Measurements from ENCODE around the gene HOXB8. TPM values are rescaled to one million over a fixed set of nuclear protein-coding genes. Genes with fewer than 3 reads are reported as not detected.

The HOXB8 gene
- total and polyA plus RNA-seq, 12 donors = 0.55 TPM; not detected in 11

- TF ChIP-seq CTCF (IDR thresholded peaks at IDR 0.05) = no peak
- intact Hi-C loops (cut with DNase I) = loop anchor here in 6 of 10 donors (5.0 to 10.0 kb wide), 5 partner anchors 98 to 255 kb away; no protein-coding TSS in a partner anchor
- H3K27me3 ChIP-seq = peaks cover 39 to 100% (median 100%) of the 10 kb centered on the region in 7 donors
- no peaks in the 10 kb centered on the region for H3K36me3 ChIP-seq
- no peak within 1 kb of the TSS for H3K4me3 ChIP-seq
- no peak for ATAC-seq
- DNase-seq = no peak
- peaks cover 0 to 50% (median 22%) of the 10 kb centered on the region in 9 donors for H3K4me1 ChIP-seq
- H3K27ac ChIP-seq = no peak within 1 kb of the TSS
- WGBS, 2 donors = 49 to 52% methylated on average over 23 of the region's 23 CpGs
- no peaks in the 10 kb centered on the region for H3K9me3 ChIP-seq
Observed at GRCh38 chr17:48589831-48590606, 25.1 kb downstream of the HOXB8 start, which contains the start of gene HOXB3. HOXB3 (minus strand) TSS chr17:48590241; CDS start chr17:48552474, 37,767 bp downstream.

DNA sequence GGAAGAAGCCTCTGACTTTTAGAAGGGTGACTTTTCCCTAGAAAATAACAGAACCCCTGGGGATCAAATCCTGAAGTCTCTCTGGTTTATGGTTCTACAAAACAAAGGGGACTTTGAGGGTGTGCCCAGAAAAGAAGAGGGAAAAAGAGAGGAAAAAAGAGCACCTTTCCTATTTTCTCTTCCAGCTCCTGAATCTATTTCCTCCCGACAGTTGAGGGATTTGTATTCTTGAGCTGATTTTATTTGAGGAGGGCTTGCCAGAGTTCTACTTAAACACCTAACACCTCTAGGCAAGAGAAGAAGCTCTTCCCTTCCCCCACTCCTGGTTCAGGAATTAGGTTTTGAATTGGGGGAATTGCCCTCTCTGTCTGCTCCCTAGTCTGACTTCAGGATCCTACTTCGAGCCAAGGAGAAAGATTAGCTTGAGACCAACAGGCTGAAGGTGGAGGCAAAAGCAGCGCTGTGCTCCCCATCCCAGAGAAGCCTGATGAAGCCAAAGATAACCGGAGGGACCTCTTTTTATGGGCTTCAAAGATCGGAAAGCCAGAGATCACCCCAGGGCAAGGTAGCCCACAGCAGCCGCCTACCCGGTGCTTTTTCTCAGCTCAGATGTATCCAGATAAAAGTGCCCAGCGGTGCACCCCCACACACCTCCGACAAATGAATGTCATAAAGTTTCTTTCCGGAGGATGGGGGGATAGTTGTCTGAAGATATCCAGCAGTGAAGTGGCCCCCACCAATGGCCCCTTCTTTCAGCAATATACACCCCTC lies 25.8 kb downstream of the HOXB8 start:
- Histone ChIP-seq H3K36me3 (no peaks in the 10 kb centered on the region), H3K27me3 (peaks cover 34 to 100% (median 100%) of the 10 kb centered on the region in 7 donors), H3K9me3 (no peaks in the 10 kb centered on the region), H3K4me3 (no peak overlapping the region), H3K27ac (no peak overlapping the region), H3K4me1 (peaks cover 0 to 51% (median 24%) of the 10 kb centered on the region in 9 donors)
- intact Hi-C loops (cut with DNase I) = no loop called here
- no peak for TF ChIP-seq CTCF (IDR thresholded peaks at IDR 0.05)
- WGBS, 2 donors = 17 to 37% methylated on average over 10 of the region's 10 CpGs
- no peak for ATAC-seq
- no peak for DNase-seq

- no peak for TF ChIP-seq CTCF (IDR thresholded peaks at IDR 0.05)
- Histone ChIP-seq H3K4me1 (peaks cover 0 to 44% (median 24%) of the 10 kb centered on the region in 9 donors), H3K4me3 (no peak overlapping the region), H3K27ac (no peak overlapping the region), H3K27me3 (peaks cover 34 to 100% (median 100%) of the 10 kb centered on the region in 7 donors), H3K36me3 (no peaks in the 10 kb centered on the region), H3K9me3 (no peaks in the 10 kb centered on the region)
- no peak for DNase-seq
- intact Hi-C loops (cut with DNase I) = no loop called here
- ATAC-seq = no peak
- 30 to 38% methylated on average over 2 of the region's 2 CpGs for WGBS, 2 donors
Observed at GRCh38 chr17:48588528-48588927, 26.6 kb downstream of the HOXB8 start.

DNA sequence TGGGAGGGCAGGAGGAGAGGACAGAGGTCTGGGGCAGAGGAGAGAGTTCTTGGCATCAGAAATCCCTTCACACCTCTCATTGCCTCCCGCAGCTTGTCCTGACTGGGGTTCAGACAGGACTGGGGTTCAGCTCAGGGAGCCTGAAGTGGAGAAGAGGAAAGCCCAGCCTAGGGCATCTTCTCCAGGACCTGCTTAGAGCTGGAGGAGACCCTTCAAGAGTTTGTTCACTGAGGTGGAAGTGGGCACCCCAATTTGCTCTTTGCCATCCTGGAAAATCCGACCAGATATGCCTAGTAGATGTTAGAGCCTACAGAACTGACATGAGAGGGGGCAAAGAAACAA lies 27.0 kb downstream of the HOXB8 start:
- no peaks in the 10 kb centered on the region for H3K9me3 ChIP-seq
- H3K27me3 ChIP-seq = peaks cover 32 to 100% (median 100%) of the 10 kb centered on the region in 7 donors
- H3K27ac ChIP-seq = no peak overlapping the region
- no peaks in the 10 kb centered on the region for H3K36me3 ChIP-seq
- no peak overlapping the region for H3K4me3 ChIP-seq
- ATAC-seq = no peak
- peaks cover 0 to 39% (median 19%) of the 10 kb centered on the region in 9 donors for H3K4me1 ChIP-seq
- DNase-seq = no peak
- no peak for TF ChIP-seq CTCF (IDR thresholded peaks at IDR 0.05)
- intact Hi-C loops (cut with DNase I) = no loop called here
- 40 to 52% methylated on average over 2 of the region's 2 CpGs for WGBS, 2 donors
